Osteocyte (in vitro differentiated cells): ENCODE results near the gene IFT27. TPM values are rescaled to one million over a fixed set of nuclear protein-coding genes. Genes with fewer than 3 reads are reported as not detected.

Experiments
- DNase-seq: peaks from one replicate; pipeline ENCODE4 v3.0.0; 2021; ENCODE audit warnings: mixed read lengths; ENCODE audit not compliant: unreplicated experiment; ENCODE audit errors: extremely low spot score
- H3K27ac Mint-ChIP-seq: one replicate; pipeline ENCODE4 v1.8.0; 2021; ENCODE audit warnings: mild to moderate bottlenecking, mixed read lengths; ENCODE audit not compliant: unreplicated experiment
- H3K27me3 Mint-ChIP-seq: one replicate; pipeline ENCODE4 v1.8.0; 2021; ENCODE audit warnings: mixed read lengths; ENCODE audit not compliant: unreplicated experiment
- H3K36me3 Mint-ChIP-seq: one replicate; pipeline ENCODE4 v1.8.0; 2021; ENCODE audit warnings: mixed read lengths; ENCODE audit not compliant: unreplicated experiment
- H3K4me1 Mint-ChIP-seq: one replicate; pipeline ENCODE4 v1.8.0; 2021; ENCODE audit warnings: mixed read lengths; ENCODE audit not compliant: unreplicated experiment
- H3K4me3 Mint-ChIP-seq: one replicate; pipeline ENCODE4 v1.8.0; 2021; ENCODE audit warnings: mild to moderate bottlenecking, moderate library complexity, mixed read lengths; ENCODE audit not compliant: unreplicated experiment
- H3K9me3 Mint-ChIP-seq: one replicate; pipeline ENCODE4 v1.8.0; 2021; ENCODE audit warnings: mixed read lengths; ENCODE audit not compliant: unreplicated experiment
- total RNA-seq: library from RNA; stranded (reverse); gene quantifications from 2 replicates; pipeline ENCODE4 v1.2.1, GENCODE V29; 2021
- TF ChIP-seq, protein P1 (sequence below): fragments of 200-600 bp; sonication (generic); IDR thresholded peaks from 2 replicates; pipeline ENCODE4 v1.5.0; 2021; ENCODE audit warnings: antibody characterized with exemption, mild to moderate bottlenecking, moderate library complexity

IFT27 gene
- total RNA-seq, 1 donor from 2014 or later, result 36.9 TPM

DNA sequence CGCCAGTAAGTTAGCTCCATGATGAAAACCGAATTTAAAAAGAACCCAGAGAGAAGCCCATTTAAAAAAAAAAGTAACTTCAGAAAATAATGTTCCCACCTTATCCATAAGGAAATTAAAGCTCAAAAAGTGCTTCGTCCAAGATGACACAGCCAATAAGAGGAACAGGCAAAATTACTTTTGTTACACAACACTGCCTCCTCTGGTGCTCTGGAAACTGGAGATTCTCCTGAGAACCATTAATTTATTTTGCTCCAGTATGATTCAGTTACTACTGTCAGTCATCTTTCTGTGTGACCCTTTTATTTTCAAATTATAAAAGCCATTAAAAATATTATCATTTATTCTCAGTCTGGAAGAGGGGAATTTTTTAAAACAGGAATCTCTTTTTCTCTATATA, 2.0 kb downstream of the IFT27 start:
- TF ChIP-seq, protein P1, sequence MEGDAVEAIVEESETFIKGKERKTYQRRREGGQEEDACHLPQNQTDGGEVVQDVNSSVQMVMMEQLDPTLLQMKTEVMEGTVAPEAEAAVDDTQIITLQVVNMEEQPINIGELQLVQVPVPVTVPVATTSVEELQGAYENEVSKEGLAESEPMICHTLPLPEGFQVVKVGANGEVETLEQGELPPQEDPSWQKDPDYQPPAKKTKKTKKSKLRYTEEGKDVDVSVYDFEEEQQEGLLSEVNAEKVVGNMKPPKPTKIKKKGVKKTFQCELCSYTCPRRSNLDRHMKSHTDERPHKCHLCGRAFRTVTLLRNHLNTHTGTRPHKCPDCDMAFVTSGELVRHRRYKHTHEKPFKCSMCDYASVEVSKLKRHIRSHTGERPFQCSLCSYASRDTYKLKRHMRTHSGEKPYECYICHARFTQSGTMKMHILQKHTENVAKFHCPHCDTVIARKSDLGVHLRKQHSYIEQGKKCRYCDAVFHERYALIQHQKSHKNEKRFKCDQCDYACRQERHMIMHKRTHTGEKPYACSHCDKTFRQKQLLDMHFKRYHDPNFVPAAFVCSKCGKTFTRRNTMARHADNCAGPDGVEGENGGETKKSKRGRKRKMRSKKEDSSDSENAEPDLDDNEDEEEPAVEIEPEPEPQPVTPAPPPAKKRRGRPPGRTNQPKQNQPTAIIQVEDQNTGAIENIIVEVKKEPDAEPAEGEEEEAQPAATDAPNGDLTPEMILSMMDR, result peak; percentile 59
- peak overlapping the region; percentile 29 for H3K4me3 Mint-ChIP-seq
- no peak for DNase-seq
- H3K36me3 Mint-ChIP-seq, result peaks cover 5% of the 10 kb centered on the region
- no peaks in the 10 kb centered on the region for H3K27me3 Mint-ChIP-seq
- no peak overlapping the region for H3K27ac Mint-ChIP-seq
- peaks cover 16% of the 10 kb centered on the region for H3K4me1 Mint-ChIP-seq
- no peaks in the 10 kb centered on the region for H3K9me3 Mint-ChIP-seq

DNA sequence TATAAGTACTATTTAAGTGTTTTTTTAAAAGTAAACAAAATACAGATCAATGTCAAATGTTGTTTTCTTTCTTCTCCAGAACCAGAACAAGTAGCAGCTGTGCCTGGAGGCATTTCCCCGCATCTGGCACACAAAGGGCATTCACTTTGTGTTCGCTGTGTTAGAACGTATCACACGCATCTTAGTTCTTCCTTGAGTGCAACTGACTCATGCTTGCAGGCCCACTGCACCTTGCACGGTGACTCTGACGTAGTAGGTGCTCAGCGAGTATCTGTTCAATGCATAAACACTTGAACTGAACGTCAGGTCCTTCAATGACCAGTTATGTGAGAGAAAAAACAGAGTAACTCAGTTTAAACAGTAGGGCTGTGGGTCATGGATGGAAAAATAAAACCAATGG, 3.5 kb downstream of the IFT27 start:
- H3K27me3 Mint-ChIP-seq, result no peaks in the 10 kb centered on the region
- peaks cover 5% of the 10 kb centered on the region for H3K36me3 Mint-ChIP-seq
- H3K4me1 Mint-ChIP-seq, result peaks cover 16% of the 10 kb centered on the region
- TF ChIP-seq, protein P1, result no peak
- H3K9me3 Mint-ChIP-seq, result no peaks in the 10 kb centered on the region
- H3K27ac Mint-ChIP-seq, result no peak overlapping the region
- no peak for DNase-seq
- H3K4me3 Mint-ChIP-seq, result no peak overlapping the region

DNA sequence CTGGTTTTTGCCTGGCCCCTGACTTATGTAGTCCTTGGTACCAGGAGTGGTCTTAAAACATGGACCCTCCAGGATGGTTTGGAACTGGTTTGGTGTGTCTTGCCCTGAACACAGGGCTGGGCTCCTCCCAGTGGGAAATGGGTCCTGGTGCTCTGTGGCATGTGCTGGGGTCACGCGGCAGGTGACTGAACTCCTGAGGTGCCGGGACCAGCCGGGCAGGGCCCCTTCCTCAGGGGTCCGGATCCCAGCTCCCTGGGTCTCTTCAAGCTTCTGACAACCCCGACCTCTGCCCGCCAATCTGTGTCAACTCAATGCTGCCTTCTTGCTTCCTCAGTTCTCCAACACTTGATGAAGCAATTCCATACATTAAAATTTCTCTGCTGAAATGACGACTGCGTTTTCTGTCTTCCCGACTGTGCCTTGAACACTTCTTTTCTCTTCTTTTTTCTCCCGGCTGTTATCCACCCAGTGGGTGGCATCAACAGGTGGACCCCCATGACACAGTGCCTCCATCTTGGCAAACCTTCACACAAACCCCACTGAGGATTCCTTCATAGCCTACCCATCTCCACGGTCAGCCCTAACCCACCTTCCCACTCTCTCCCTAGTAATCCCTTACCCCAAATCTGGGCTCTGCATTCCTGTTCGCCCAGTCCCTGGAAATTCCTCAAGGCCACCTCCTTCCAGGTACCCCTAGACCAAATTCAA, 4.4 kb downstream of the IFT27 start:
- peaks cover 7% of the 10 kb centered on the region for H3K36me3 Mint-ChIP-seq
- H3K4me3 Mint-ChIP-seq, result no peak overlapping the region
- no peaks in the 10 kb centered on the region for H3K27me3 Mint-ChIP-seq
- TF ChIP-seq, protein P1, result no peak
- no peak for DNase-seq
- no peak overlapping the region for H3K27ac Mint-ChIP-seq
- no peaks in the 10 kb centered on the region for H3K9me3 Mint-ChIP-seq
- H3K4me1 Mint-ChIP-seq, result peaks cover 14% of the 10 kb centered on the region

DNA sequence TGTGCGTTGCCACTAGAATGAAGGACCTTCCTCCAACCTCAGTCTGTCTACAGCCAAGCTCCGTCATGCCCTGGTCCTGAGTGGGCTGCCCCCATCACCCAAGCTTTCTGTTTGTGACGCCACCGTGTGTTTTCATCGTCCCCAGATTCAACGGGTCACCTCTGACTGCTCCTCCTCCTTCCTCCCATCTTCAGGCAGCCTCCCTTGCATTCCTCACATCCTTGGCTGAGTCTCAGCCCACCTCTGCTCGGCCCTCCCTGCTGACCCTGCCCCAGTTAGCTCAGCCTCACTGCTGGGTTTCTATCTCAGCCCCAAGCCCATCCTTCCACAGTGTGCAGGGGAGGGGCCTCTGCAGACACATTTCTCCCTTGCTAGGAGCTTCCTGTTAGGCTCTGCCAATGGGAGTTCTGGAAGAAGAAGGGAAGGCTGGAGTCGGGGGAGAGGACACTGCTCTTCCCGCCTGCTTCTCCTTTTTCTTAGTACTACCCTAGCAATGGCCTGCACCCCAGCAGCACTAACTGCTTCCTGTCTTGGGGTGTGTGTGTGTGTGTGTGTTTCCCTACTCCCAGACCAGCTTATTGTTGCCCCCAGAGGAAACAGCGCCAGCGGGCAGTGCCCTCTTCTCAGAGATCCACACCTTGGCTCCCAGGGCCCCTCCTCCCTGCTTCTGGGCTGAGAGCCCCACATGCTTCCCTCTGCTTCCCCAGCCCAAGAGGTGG, 5.2 kb downstream of the IFT27 start:
- Mint-ChIP-seq H3K4me3 (no peak overlapping the region), H3K36me3 (peaks cover 7% of the 10 kb centered on the region), H3K4me1 (peaks cover 12% of the 10 kb centered on the region), H3K9me3 (no peaks in the 10 kb centered on the region), H3K27me3 (no peaks in the 10 kb centered on the region), H3K27ac (no peak overlapping the region)
- no peak for DNase-seq
- TF ChIP-seq, protein P1, result no peak
